NCI-H1694 (cell line): ENCODE measurements around the gene OPCML.

Source experiments
- DNase-seq: peaks from one replicate; lab custom pipeline; 2025; lab: John Stamatoyannopoulos, UW

OPCML gene

DNA sequence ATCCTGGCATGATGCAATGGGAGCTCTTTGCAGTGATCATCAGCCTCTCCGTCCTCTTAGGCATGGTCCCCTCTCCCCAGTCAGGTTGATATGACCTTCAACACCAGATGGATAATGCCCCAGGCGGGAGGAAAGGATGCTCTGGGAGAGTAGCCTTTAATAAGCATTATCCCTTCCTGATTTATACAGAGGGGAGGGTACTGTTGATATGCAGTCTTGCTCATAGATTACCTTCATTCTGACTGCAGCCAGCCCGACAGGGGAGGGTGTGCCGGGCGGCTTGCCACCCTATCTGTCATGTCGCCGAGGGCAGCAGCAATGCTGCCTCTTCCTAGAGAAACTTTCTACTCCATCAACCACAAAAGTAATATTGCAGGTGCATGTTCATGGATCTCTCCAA lies 497.4 kb downstream of the OPCML start:
- no peak for DNase-seq

DNA sequence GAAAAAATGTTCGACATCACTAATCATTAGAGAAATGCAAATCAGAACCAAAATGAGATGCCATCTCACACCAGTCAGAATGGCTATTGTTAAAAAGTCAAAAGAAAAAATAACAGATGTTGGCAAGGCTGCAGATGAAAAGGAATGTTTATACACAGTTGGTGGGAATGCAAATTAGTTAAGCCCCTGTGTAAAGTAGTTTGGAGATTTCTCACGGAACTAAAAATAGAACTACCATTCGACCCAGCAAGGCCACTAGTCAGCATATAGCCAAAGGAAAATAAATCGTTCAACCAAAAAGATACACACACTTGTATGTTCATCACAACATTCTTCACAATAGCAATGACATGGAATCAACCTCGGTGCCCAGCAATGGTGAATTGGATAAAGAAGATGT lies 503.2 kb downstream of the OPCML start:
- no peak for DNase-seq

DNA sequence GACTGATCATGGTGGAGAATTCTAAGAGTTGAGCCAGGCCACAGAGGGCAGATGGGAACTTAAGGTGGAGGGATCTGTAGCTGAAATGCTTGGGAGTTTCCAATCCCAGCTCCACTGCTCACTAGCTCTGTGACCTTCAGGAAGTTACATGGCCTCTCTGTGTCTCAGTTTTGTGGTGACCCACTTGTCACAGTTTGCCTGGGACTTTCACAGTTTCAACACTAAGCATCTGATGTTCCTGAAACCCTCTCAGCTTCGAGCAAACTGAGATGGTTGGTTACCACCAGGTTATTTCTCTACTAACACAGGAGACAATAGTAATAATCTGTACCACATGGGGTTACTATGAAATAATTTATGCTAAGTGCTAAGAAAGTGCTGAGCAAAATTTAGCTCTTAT lies 505.3 kb downstream of the OPCML start:
- no peak for DNase-seq

DNA sequence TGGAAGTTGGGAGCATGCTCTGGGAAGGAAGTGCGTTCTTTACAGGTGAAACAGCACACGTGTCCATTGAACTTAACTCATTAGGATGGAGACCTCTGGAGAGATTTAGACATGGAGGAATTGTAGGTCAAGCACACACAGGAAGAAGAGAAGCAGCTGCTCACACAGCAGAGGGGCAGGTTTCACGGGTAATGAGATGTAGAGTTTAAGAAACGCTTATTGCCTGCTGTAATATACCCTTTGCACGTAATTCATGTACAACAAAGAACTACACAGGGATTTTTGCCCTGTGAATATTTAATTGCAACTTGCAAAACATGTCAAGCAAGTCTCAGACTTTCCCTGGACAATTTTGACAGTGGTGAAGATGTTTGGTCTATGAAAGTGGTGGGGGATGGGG lies 508.0 kb downstream of the OPCML start:
- no peak for DNase-seq

DNA sequence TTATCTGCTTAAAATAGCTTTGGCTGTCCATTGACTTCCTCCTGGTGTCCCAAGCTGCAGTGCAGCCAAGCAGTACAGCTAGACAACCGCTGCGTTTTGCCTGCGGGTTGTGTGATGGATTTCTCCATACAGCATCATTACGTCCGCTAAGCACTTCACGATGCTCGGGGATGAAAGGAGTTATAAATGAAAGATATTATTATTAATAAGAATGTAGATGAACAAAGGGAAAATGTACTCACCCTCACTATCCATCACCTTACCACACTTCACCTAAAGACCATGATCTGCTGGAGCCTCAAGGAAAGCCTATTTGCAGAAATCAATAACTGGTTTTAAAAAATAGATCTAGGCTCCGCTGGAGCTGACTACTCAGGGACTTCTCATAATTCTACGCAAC lies 509.1 kb downstream of the OPCML start:
- no peak for DNase-seq

DNA sequence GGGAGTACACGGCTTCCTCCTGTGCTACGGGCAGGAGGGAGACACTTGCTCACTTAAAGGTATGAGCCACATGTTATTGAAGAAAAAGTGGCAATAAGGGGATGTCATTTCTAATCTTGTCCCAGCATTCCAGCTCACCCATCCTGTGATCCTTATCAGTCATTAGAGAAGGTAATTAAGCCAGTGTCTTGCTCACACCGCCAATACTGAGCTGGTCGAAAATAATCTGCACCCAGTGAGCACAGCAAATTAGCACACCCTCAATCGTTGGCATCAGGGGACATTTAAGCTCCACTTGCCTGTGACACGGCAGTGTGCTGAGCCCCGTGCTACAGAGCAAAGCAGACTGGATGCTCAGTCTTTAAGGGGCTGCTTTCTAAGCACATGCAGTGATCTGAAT lies 510.7 kb downstream of the OPCML start:
- no peak for DNase-seq

DNA sequence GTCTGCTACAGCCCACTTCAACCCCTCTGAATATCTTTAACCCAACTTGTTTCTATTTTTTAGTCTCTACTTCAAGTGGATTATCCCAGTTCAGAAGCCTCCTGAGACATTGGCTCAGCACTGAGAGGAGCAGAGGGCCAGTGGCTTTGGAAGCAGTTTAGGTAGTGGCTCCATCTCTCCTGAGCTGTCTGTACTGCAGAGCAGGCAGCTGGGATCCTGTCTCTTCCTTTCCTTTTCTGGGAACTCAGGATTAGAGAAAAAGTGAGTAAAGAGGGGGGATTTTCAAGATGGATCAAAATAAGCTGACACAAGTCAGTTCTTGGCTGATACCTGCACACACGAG lies 512.0 kb downstream of the OPCML start:
- DNase-seq, result no peak

DNA sequence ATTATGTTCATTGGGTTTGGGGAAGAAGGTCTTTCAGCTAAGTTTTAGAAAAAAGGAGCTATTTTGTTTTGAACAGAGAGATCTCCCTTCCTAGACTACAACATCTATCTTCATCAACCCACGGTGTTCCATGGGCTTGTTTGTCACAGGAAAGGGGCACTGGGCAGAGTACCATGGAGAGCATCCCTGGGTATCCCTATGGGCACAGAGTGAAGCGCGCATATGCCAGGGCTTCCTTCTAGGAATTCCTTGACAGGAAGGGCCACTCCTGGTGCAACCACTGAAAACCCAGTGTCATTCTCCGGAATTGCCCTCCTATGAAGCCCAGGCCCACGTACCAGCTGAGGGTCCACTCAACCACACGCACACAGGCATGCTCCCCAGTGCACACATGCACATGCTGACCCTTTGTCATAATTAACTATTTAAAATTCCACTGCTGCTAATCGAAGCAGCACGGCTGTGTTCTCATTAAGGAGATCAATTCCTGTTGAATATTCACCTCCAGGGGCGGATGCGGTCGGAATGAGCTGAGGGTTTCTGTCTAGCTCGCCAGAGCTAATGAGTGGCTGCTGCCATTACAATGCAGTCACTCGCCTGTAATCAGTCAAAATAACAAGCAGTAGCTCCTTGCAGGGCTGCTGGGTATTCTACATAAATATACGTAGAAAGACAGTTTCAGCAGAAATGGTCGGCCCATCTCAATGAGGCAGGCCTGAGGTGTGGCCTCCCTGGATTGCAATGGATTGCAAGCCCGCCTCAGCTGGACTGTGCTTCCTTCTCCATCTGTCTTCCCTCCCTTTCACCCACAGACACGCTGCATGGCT lies 512.5 kb downstream of the OPCML start:
- DNase-seq, result no peak

DNA sequence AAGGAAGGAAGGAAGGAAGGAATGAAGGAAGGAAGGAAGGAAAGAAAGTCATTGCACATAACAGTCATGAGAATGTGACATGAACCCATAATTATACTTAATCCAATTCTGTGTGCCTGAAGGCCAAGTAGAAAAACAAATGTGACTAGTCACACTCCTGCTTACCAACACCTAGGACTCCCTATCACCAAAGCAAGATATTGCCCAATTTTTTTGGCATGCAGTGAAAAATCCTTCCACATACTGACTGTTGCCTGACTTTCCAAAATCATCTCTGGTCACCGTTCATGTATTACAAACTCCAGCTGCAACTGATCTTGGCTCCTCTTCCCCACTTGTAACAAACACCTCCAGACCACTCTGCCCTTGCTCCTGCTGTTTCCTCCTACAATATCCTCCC lies 516.8 kb downstream of the OPCML start:
- DNase-seq, result no peak

DNA sequence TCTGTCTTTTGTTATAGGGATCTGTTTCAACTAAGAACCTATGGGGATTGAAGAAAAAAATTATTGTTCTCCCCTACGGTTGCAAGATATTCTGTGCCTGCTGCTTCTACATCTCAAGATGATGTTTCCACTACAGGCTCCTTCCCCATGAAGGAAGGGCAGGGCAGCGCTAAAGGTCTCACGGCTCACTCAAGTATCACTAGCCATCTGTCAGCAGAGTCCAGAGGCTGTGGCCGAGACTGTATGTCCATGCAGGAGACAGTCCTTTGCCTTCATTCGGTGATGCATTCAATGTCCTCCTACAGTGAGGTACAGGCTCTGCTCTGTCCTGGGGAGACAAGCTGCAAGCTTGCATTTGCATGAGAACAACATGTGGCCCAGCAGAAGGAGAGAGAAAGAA lies 518.0 kb downstream of the OPCML start:
- DNase-seq, result no peak

DNA sequence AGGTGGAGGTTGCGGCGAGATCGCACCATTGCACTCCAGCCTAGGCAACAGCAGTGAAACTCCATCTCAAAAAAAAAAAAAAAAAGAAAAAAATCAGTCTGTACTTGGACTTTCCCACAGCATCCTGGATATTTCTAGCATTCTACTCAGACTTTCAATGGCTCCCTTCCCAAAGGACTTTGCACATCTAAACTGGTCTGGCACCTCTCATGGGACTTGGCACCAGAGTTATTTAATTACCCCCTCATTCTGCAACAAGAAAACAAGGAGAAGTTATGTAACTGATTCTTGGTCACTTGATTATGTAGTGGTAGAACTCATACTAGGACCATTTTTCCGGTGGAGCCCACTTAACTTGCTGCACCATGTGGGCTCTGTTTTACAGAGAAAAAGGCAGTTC lies 519.5 kb downstream of the OPCML start:
- DNase-seq, result no peak

DNA sequence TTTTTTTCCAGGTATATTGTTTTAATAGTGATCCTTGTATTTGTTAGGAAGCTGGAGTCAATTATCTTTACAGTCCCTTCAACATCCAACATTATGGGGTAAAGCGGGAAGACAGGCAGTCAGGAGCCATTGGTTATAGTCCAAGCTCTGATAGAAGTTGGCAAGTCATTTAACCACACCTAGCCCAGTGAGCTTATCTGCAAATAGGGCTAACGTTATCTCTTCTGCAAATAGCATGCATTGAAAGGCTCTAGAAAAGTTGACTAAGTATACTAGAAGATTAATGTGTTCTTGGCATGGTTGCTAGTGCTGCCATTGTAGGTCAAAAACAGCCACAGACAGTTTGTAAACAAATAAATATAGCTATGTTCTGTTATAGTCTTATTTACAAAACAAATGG lies 520.7 kb downstream of the OPCML start:
- DNase-seq, result no peak

DNA sequence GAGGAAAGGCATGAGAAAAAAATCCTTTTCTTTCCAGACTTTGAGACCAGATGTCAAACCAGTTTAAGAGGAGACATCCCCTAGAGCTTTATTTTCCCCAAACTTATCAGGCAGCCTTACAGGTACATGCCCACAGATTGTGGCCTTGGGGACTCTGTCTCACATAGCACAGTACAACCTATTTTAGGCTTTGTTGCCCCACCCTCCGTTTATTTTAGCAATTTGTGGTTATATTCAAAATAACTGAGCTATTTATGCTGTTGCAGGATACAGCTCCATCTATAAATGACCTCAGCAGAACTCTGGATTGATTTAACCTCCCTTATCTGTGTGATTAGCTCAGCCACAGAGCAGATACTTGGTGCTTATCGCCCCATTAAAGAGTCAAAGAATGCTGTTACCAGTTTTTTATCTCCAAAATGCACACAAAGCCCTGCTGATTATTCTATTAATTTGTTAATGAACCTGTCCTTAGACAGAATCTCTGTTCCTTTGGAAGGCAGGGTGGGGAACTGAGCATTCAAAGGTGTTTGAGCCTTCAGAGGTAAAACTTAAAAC lies 525.2 kb downstream of the OPCML start:
- DNase-seq, result no peak

DNA sequence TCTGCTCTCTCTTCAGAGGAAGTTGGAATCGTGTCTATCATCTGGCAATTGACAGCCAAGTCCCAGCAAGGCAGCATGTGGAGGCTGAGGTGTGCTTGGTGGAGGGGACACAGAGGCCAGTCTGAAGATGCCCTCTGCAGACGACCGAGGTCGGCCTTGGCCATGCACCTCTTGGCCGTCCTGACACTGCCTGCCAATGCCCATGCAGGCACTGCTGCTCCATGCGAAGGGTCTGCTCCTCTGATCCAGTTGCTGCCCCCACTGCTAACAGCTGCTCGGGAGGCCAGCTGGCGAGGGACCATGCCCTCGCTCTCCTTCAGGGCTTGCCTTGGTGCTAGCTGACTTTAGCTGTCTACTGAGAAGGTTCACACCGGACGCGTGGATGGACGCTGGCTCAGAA lies 527.9 kb downstream of the OPCML start:
- no peak for DNase-seq

DNA sequence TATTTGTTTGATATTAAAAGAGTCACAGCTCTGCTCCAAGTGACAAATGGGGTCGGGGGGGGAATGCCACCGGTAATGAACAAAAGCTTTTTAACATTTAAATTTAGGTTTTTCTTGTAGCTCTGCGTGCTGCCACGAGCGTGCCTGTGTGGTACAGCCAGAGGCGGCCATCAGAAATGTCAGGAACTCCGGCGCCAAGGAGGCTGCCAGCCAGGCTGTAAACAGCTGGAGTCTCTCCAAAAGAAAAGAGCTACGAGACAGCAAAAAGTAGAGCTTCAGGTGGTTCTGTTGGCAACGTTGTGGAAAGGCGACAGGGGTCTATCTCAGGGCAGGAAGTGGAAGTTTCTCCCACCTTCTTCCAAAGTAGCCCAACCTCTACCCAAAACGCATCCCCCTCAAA lies 532.8 kb downstream of the OPCML start:
- DNase-seq, result no peak

DNA sequence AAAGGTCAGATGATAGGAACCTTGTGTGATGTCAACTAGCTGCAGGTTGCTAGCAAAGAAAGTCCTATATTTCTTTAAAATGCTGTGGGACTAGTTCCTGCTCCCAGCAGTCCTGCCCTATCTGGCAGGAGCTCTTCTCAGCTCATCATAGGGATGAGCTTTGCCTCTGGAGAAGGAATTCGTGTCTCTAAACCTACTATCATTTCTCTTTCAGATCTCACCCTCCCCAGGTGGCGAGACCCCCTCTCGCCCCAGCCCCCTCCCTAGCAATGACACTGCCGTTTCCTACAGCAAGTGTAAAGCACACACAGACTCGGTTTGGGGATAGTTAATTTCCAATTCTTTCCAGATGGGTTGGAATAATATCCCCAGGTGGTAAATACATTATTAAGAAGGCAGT lies 533.3 kb downstream of the OPCML start:
- no peak for DNase-seq

DNA sequence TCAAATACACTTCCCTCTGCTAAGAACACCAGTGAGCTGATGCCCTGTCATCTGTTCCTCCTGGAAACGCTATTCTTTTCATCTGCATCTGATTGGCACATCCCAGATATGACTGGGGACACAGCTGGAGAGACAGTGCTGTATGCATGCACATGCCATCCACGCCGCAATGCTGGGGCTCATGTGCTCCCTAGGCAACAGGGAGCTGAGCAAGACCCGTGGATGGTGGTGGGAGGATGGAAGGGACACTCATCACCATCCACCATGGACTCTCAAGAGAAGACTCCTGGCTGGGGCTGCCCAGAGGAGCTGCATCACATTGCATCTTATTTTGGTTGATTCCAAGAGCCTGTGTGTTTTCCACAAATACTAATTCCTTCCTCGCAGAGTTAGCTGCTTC lies 534.9 kb downstream of the OPCML start:
- DNase-seq, result no peak

DNA sequence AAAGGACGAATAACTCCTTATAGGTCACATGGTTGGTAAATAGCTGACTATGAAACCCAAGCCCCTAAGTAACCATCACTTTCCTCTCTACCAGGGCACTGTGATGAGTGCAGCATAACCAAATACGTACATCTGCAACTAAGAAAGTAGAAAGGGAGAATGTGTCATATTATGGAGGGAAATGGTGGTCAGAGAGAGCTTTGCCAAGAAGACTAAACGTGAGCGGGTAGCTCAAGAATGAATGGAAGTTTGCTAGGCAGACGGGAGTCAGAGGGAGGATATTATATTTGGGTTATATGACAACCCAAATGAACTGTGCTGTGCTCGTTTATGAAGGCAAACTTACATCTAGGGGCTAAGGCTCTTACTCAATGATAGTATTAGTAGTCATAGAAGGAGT lies 537.3 kb downstream of the OPCML start:
- no peak for DNase-seq

DNA sequence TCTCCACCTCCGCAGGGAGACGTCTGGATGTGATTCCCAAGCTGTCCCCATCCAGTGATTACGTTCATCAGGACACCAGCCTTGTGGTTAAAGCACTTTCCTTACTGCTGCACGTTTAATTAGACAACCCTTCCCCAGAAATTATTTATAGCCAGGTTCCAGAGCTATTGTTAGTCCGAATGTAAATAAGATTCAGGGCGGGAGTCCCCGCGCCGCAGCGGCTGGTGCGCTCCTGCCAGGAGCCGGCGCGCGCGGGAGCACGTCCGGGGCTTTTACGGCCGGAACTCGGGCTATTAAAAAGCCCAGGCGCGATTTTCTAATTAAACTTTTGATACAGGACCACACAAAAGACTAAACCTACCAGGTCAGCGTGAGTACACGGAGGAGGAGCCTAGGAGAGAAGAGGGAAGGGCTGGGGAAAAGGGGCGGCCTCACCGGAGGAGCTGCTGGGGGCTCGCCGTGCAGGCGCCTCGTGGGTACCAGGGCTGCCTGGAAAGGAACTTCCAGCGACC lies 538.3 kb downstream of the OPCML start:
- DNase-seq, result no peak

DNA sequence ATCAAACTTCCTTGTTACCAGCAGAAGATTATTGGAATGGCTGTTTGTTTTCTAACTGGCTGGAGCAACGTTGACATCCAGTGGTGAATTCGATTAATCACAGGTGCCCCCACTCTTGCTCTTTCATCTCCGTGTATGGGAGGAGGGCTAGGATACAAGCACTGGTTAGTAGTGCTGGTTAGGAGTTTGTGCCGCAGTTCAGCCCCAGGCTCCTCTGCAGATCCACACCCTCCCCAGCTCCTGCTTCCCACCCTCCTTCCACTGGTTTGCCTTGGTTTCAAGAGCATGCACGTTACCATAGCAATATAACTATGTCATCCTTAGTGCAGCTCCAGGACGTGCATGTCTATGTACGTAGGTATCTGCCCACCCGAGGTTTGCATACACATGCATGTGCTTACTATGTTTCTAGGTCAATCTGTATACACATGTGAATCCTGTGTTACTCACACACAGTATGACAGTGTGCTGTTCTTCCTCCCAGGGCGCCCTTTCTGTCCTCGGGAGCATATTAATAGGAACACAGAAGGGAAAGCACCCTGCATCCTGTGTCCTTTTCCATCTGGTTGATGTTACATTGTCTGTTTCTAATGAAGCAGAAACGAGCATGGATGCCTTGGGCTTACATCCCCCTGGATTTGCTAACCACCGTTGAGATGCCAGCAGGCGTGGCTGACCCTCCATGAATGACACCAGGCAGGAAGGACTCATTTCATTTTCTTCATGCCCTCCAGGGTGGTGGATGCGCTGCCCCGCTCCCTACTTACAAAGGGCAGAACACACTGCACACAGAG lies 539.3 kb downstream of the OPCML start:
- peak; percentile 20 for DNase-seq

DNA sequence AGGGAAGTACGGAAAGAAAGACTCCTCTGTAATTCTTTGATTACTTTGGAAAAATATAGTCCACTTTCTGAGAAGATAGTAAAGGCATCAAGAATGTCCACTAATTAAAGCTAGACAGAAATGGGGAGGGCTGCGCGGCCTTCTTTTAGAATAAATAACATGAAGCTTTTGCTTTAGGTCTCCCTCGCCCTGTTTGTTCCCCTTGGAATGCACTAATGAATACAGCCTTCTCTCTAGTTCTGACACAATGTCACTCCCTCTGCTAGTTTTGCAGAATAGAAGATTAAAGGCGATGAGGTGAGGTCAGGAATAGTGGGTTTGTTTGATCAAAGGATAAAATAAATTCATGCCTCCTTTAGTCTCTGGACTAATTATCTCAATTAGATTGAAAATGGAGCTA lies 543.9 kb downstream of the OPCML start:
- DNase-seq, result no peak

DNA sequence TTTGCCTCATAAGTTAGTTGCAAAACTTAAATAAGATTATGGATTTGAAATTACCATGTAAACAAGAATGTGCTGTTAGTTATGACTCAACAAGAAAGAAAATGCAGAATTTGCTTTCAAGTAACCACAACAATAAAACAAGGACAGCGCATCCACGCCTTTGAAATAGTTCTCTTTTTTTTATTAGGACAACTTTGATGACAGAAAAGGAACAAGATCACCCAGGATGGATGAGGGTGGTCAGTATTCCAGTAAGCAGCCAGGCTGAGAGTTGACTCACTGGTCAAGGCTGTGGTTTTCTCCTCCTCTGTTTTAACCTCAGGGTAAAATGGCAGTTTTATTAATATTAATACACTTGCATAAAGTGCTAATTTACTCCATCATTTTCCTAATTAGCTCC lies 544.4 kb downstream of the OPCML start:
- DNase-seq, result no peak

DNA sequence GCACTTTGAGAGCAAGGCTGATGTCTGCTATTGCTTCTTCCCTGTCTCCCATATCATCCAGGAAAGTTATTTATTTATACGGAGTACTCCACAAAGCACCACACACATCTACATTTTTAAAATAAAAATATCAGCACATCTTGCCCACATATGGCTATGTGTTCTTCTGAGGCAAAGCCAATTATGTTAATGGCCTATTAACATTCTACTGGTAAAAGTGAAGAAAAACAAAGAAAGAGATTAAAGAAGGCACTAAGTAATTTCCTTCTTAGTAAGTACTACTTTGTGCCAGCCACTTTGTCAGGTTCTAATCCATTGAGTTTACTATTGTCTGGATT lies 548.7 kb downstream of the OPCML start:
- no peak for DNase-seq
